Suppressor macrophage (primary cell): ENCODE data around the gene SLC12A8.
A peak's percentile ranks its signal among the peaks of the same experiment; 100 is the strongest.

Source experiments
- DNase-seq, 4 experiments: peaks; one replicate each; pipeline ENCODE4 v3.0.0-alpha.2; 2020 to 2022

SLC12A8 gene

GRCh38 chr3:125052624-125053303 lies 159.8 kb downstream of the SLC12A8 start:
- DNase-seq: no peak

- peak; percentile 14 to 50 (median 34) for DNase-seq
Observed at GRCh38 chr3:125051715-125052581, 160.6 kb downstream of the SLC12A8 start.

GRCh38 chr3:125051205-125051604 lies 161.3 kb downstream of the SLC12A8 start:
- DNase-seq: no peak

- DNase-seq: no peak
Observed at GRCh38 chr3:125050488-125051090, 162.0 kb downstream of the SLC12A8 start.

GRCh38 chr3:125048282-125048681 lies 164.3 kb downstream of the SLC12A8 start:
- no peak for DNase-seq

- peak; percentile 17 to 48 (median 41) for DNase-seq
Observed at GRCh38 chr3:125045965-125046364, 166.6 kb downstream of the SLC12A8 start.

- no peak for DNase-seq
Observed at GRCh38 chr3:125045194-125045593, 167.4 kb downstream of the SLC12A8 start.

GRCh38 chr3:125043599-125044151 lies 168.9 kb downstream of the SLC12A8 start:
- DNase-seq: no peak

GRCh38 chr3:125042725-125043406 lies 169.7 kb downstream of the SLC12A8 start:
- DNase-seq: no peak

- DNase-seq: no peak
Observed at GRCh38 chr3:125039131-125040100, 173.1 kb downstream of the SLC12A8 start.

- DNase-seq: no peak
Observed at GRCh38 chr3:125037498-125038150, 174.9 kb downstream of the SLC12A8 start.

- no peak for DNase-seq
Observed at GRCh38 chr3:125035217-125035616, 177.3 kb downstream of the SLC12A8 start.

GRCh38 chr3:125033616-125034015 lies 178.9 kb downstream of the SLC12A8 start:
- DNase-seq: no peak

GRCh38 chr3:125033135-125033534 lies 179.4 kb downstream of the SLC12A8 start:
- no peak for DNase-seq

- no peak for DNase-seq
Observed at GRCh38 chr3:125032683-125033082, 179.9 kb downstream of the SLC12A8 start.
